ENCODE data around the gene CST3.

CST3 gene

DNA sequence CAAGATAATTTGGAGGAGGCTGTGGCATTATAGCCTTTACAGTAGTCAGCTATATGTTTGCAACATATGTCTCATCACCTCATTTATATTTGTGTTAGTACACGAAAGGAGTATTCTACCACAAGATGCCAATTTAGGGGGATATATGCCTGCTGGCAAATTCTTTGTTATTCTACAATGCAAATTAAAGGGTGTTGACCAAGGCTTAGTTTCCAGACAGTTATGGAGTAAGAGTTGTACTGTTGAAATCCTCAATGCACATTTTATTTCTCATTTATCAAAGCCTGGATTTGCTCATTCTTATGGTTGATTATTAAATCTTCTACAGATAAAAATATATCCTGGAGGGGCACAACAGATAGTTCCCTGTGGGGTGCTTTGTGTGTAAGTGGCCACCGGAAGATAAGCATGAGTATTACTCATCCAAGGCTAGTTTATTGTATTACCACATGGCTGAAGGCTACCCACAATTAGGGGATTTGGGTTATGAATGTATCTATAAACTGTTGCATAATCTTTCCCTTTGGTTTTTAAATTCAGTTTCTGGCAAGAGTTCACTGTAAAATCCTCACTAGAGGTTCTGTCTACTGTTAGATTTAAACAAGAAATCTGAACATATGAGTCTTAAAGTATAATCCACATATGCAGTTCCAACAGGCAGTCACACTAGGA, 41.0 kb downstream of the CST3 start:
- DNase-seq = no peak

DNA sequence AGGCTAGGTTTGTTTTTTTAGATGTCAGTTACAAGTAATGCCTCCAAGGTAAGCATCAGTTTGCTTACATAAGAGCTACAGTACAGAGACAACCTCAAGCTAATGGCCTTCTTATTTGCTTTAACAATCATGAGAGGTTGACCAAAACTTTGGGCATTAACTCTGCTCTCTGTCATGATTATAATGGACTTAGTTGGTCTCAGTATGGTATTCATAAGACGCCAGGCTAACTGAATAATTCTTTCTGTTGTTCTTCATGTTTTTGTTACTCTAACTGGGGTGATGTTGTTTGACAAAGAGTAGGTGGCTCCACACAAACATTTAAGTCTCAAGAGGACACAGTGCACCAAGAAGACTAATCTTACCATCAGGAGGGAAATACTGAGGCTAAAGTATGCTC, 41.8 kb downstream of the CST3 start:
- DNase-seq = no peak

DNA sequence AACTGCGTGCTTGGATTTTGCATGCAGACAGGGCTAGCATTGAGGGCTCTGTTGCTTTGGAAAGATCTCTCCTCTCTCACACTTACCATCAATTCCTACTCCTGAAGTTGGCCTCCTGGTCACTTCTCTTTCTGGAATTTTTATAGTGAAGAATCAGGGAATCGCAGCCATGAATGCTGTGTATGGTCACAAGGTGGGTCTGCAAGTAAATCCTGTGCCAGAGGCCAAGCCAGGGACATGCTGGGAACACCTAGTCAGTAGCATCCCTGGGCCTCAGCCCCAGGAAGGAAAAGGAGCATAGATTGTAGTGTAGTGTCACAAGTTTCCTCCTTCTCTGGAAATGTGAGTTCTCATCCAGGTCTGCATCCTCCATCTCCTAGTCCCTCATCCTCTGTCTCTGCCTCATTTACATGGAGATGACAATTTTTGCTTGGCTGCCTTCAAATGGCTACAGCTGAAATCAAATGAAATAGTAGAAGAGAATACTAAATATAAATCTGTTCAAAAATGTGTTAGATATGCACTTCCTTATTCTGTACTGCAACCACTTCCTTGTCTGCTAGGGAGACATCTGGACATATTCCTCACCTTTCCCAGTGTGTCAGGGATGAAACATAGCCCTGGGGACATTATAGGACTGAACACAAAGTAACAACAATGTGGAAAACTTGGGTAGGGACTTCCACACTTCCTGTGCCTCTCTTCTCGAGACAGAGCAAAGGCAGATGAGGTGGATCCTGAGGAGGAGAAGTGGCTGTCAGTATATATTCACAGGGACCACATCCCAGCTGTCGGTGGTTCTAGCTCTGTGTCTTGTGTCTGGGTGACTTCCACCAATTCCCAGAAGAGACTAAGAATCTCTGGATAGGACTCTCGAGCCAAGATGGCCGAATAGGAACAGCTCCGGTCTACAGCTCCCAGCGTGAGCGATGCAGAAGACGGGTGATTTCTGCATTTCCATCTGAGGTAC, 49.0 kb downstream of the CST3 start:
- DNase-seq = no peak

DNA sequence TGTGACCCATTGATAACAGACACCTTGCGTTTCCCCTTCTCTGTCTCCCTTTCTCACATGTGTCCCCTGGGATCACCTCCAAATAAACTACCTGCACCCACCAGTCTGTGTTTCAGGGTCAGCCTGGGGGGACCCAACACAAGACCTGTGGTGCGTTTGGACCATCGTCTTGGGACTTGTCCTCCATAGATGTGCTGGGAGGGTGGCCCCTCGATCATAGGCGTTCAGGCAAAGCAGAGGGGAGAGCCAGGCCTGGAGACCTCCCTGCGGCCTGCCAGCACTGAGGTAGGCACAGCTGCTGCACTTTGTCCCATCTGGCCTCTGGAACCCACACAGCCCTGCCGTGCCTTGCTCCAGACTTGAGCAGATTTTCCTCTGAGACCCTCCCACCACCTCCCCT, 50.1 kb downstream of the CST3 start:
- DNase-seq = no peak

DNA sequence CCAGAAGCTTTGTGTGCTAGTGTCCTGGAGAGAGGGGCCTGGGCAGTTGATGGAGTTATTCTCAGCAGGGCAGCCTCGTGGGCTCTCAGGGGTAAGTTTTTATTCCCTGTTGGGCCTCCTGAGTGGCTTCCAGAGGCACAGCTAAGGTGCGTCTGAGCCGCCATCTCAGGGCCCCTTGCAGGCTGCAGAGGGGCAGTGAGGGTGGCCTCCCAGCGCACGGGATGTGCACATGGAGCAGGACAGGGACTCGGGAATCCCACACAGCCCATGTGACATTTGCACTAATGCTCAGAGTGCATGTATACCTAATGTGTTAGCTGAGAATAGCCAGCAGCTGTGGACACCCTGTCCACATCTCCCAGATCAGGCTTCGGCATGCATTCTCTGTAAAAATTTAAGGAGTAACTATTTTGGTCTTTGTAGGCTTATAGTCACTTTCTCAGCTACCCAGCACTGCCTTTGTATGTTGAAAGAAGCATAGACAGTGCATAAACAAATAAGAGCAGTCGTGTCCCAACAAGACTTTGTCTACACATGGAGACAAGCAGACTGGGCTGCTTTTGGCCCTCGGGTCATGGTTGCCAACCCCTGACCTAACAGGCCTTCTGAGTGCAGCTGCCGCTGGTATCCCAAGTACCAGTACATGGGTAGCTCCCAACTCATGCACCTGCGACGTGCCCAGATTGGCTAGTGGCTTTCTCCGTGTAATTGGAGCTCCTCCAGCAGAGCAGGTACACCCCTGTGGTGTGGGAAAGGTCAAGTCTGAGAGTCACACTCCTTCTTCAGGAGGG, 50.8 kb downstream of the CST3 start:
- no peak for DNase-seq

DNA sequence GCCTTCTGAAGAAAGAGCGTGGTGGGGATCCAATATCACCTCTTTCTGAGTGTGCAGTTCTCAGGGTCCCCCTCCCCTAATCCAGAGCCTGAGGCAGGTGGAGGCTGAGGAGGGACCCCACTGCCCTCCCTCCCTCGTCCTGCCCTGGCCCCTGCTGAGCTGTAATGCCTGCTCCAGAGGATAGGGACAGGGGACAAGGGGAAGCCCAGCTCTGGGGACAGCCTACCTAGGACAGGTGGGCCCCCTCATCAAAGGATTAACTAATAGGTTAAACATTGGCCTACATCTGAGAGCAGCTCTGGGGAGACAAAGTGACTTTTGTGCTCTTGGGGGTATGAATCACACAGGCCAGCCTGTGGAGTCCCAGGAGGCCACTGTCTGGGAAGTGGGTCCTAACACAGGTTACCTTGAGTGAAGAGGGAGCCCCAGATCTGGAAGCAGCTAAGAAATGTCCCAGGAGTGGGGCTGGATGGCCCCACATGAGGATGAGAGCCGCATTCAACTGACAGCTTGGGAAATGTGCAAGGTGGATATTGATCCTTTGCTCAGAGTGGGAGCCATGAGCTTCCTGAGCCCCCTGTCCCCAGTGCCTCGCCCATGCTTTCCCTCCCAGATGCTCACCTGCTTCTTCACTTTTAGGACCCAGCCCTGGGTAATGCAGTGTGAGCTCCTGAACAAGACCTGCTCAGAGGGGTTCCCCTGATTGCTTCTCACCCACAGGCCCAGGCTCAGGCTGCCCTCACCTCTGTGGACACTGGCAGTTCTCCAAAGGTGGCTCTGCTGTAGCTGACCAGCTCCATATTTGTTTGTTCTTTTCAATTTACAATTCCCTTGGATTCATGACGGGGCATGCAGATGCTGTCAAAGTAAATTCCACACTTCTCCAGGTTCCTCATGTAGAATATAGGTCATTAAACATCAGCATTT, 51.7 kb downstream of the CST3 start:
- no peak for DNase-seq

DNA sequence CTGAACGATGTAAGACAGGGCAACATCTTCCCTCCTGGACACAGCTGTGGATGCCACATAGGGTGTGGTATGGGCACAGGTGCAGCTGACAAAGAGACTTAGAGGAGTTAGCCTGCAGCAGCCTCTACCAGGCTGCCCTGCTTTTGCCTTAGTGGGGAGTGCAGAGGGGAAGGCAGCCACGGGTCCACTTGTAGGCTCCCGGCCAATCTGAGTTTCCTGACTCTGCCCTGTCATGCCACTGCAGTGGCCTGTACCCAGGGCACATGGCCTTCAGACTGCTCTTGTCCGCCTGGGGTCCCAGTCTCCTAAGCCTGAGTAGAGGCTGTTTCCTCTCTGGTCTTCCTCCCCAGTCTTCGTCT, 52.3 kb downstream of the CST3 start:
- DNase-seq = no peak

DNA sequence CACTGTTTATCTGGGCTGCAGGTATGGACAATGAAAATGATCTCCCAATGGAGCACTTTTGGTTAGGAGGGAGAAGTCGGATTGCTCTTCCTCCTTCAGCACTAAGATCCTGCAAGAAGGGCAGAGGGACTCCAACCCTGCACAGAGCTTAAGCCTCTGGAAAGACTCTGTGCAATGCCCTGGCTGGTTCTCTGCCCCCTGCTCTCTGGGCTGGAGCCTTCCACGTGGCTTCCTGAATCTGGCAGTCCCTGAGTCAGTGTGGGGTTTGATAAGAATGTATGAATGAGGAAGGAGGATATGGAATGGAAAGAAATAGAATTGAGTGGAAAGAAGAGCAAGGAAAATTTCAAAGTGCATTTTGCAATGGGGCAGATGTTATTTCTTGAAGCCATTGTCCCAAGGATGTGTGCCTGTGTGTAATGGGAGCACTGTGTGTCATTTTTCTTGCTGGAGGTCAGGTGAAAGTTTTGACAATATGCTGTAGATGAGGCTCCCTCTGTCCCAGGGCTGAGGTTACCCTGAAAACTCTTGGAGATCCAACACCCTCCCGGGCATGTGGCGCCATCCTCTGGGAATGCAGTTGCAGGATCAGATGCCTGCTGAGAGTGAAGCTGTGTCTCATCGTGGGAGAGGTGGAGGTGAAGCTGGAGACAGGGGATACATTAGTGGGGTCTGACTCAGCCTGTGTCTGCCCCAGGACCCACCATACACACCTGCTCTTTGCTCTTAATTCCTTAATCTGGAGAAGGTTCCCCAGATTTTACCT, 53.1 kb downstream of the CST3 start:
- DNase-seq = no peak

Data from hematopoietic multipotent progenitor cell treated with erythropoietin and hydrocortisone succinate and interleukin-3 and kit ligand, for 6 days (in vitro differentiated cells).